HEK293 (cell line): ENCODE results near the gene KCNAB1.

ENCODE experiments used
- BCL11B ChIP-seq: fragments of 450-650 bp; formaldehyde crosslinking; IDR thresholded peaks from 2 replicates; pipeline ENCODE4 v1.5.1; 2016; ENCODE audit warnings: low read depth, missing biosample characterization, missing genetic modification characterization
- EGR2 ChIP-seq: fragments of 450-650 bp; formaldehyde crosslinking; IDR thresholded peaks from 2 replicates; pipeline ENCODE4 v1.5.1; 2016; ENCODE audit warnings: low read depth, missing biosample characterization, missing genetic modification characterization
- GLIS1 ChIP-seq: fragments of 450-650 bp; formaldehyde crosslinking; IDR thresholded peaks from 2 replicates; pipeline ENCODE4 v1.5.1; 2016; ENCODE audit warnings: missing biosample characterization, missing genetic modification characterization
- MYNN ChIP-seq: fragments of 450-650 bp; formaldehyde crosslinking; IDR thresholded peaks from 2 replicates; pipeline ENCODE4 v1.5.1; 2016; ENCODE audit warnings: missing biosample characterization, missing genetic modification characterization, borderline replicate concordance
- OVOL3 ChIP-seq: fragments of 450-650 bp; formaldehyde crosslinking; IDR thresholded peaks from 2 replicates; pipeline ENCODE4 v1.5.1; 2016; ENCODE audit warnings: missing biosample characterization, missing genetic modification characterization
- SCRT2 ChIP-seq: fragments of 450-650 bp; formaldehyde crosslinking; IDR thresholded peaks from 2 replicates; pipeline ENCODE4 v1.5.1; 2016; ENCODE audit warnings: missing biosample characterization, missing genetic modification characterization
- SP7 ChIP-seq: fragments of 450-650 bp; formaldehyde crosslinking; IDR thresholded peaks from 2 replicates; pipeline ENCODE4 v1.5.1; 2016; ENCODE audit warnings: missing biosample characterization, missing genetic modification characterization
- ZBTB7A ChIP-seq: fragments of 450-650 bp; formaldehyde crosslinking; IDR thresholded peaks from 2 replicates; pipeline ENCODE4 v1.5.1; 2016; ENCODE audit warnings: low read depth, missing biosample characterization, missing genetic modification characterization
- ZNF155 ChIP-seq: fragments of 450-650 bp; formaldehyde crosslinking; IDR thresholded peaks from 2 replicates; pipeline ENCODE4 v1.5.1; 2016; ENCODE audit warnings: missing biosample characterization, missing genetic modification characterization
- ZNF214 ChIP-seq: fragments of 450-650 bp; formaldehyde crosslinking; IDR thresholded peaks from 2 replicates; pipeline ENCODE4 v1.5.1; 2017; ENCODE audit warnings: missing biosample characterization, mild to moderate bottlenecking, missing genetic modification characterization, borderline replicate concordance
- ZNF23 ChIP-seq: fragments of 450-650 bp; formaldehyde crosslinking; IDR thresholded peaks from 2 replicates; pipeline ENCODE4 v1.5.1; 2016; ENCODE audit warnings: missing biosample characterization, missing genetic modification characterization, borderline replicate concordance
- ZNF24 ChIP-seq: fragments of 450-650 bp; formaldehyde crosslinking; IDR thresholded peaks from 2 replicates; pipeline ENCODE4 v1.5.1; 2016; ENCODE audit warnings: missing biosample characterization, missing genetic modification characterization
- ZNF266 ChIP-seq: fragments of 450-650 bp; formaldehyde crosslinking; IDR thresholded peaks from 2 replicates; pipeline ENCODE4 v1.5.1; 2016; ENCODE audit warnings: missing biosample characterization, missing genetic modification characterization, low read depth
- ZNF324 ChIP-seq: fragments of 450-650 bp; formaldehyde crosslinking; IDR thresholded peaks from 2 replicates; pipeline ENCODE4 v1.5.1; 2016; ENCODE audit warnings: missing biosample characterization, missing genetic modification characterization
- ZNF350 ChIP-seq: fragments of 450-650 bp; formaldehyde crosslinking; IDR thresholded peaks from 2 replicates; pipeline ENCODE4 v1.5.0; 2017; ENCODE audit warnings: missing biosample characterization, mild to moderate bottlenecking, missing genetic modification characterization
- ZNF544 ChIP-seq: fragments of 450-650 bp; formaldehyde crosslinking; IDR thresholded peaks from 2 replicates; pipeline ENCODE4 v1.5.0; 2017; ENCODE audit warnings: missing biosample characterization, missing genetic modification characterization
- ZNF548 ChIP-seq: fragments of 450-650 bp; formaldehyde crosslinking; IDR thresholded peaks from 2 replicates; pipeline ENCODE4 v1.5.1; 2016; ENCODE audit warnings: missing biosample characterization, missing genetic modification characterization
- ZNF549 ChIP-seq: fragments of 450-650 bp; IDR thresholded peaks from 2 replicates; pipeline ENCODE4 v1.5.1; 2018; ENCODE audit warnings: missing biosample characterization, missing genetic modification characterization, mild to moderate bottlenecking, inconsistent platforms, moderate library complexity
- ZNF629 ChIP-seq: fragments of 450-650 bp; formaldehyde crosslinking; IDR thresholded peaks from 2 replicates; pipeline ENCODE4 v1.5.1; 2017; ENCODE audit warnings: missing biosample characterization, missing genetic modification characterization
- ZNF654 ChIP-seq: fragments of 450-650 bp; formaldehyde crosslinking; IDR thresholded peaks from 2 replicates; pipeline ENCODE4 v1.5.1; 2016; ENCODE audit warnings: low read depth, missing biosample characterization, missing genetic modification characterization
- ZNF658 ChIP-seq: fragments of 450-650 bp; formaldehyde crosslinking; IDR thresholded peaks from 2 replicates; pipeline ENCODE4; 2016; ENCODE audit warnings: missing biosample characterization, missing genetic modification characterization
- ZNF747 ChIP-seq: fragments of 450-650 bp; formaldehyde crosslinking; IDR thresholded peaks from 2 replicates; pipeline ENCODE4 v1.5.1; 2016; ENCODE audit warnings: missing biosample characterization, missing genetic modification characterization
- ZNF76 ChIP-seq: fragments of 450-650 bp; formaldehyde crosslinking; IDR thresholded peaks from 2 replicates; pipeline ENCODE4; 2016; ENCODE audit warnings: low read depth, missing biosample characterization, missing genetic modification characterization, borderline replicate concordance
- ZNF791 ChIP-seq: fragments of 450-650 bp; formaldehyde crosslinking; IDR thresholded peaks from 2 replicates; pipeline ENCODE4 v1.5.1; 2016; ENCODE audit warnings: missing biosample characterization, missing genetic modification characterization
- ZNF792 ChIP-seq: fragments of 450-650 bp; formaldehyde crosslinking; IDR thresholded peaks from 2 replicates; pipeline ENCODE4 v1.5.1; 2016; ENCODE audit warnings: missing biosample characterization, missing genetic modification characterization
- ZXDB ChIP-seq: fragments of 450-650 bp; formaldehyde crosslinking; IDR thresholded peaks from 2 replicates; pipeline ENCODE4 v1.5.1; 2016; ENCODE audit warnings: missing biosample characterization, missing genetic modification characterization
- TF ChIP-seq, protein P1 (sequence below): fragments of 450-650 bp; formaldehyde crosslinking; conservative IDR thresholded peaks from 2 replicates; pipeline ENCODE4 v1.5.1; 2016; ENCODE audit warnings: low read depth, missing biosample characterization, missing genetic modification characterization
- TF ChIP-seq, protein P2 (sequence below): fragments of 450-650 bp; formaldehyde crosslinking; IDR thresholded peaks from 2 replicates; pipeline ENCODE4 v1.5.1; 2016; ENCODE audit warnings: missing biosample characterization, missing genetic modification characterization, low read depth
- TF ChIP-seq, protein P3 (sequence below): fragments of 450-650 bp; formaldehyde crosslinking; IDR thresholded peaks from 2 replicates; pipeline ENCODE4 v1.5.1; 2017; ENCODE audit warnings: missing biosample characterization, missing genetic modification characterization
- TF ChIP-seq, protein P4 (sequence below): fragments of 450-650 bp; formaldehyde crosslinking; IDR thresholded peaks from 2 replicates; pipeline ENCODE4 v1.5.1; 2016; ENCODE audit warnings: missing biosample characterization, missing genetic modification characterization
- TF ChIP-seq, protein P5 (sequence below): fragments of 450-650 bp; formaldehyde crosslinking; IDR thresholded peaks from 2 replicates; pipeline ENCODE4 v1.5.1; 2017; ENCODE audit warnings: missing biosample characterization, mild to moderate bottlenecking, missing genetic modification characterization, moderate library complexity

Gene KCNAB1

DNA sequence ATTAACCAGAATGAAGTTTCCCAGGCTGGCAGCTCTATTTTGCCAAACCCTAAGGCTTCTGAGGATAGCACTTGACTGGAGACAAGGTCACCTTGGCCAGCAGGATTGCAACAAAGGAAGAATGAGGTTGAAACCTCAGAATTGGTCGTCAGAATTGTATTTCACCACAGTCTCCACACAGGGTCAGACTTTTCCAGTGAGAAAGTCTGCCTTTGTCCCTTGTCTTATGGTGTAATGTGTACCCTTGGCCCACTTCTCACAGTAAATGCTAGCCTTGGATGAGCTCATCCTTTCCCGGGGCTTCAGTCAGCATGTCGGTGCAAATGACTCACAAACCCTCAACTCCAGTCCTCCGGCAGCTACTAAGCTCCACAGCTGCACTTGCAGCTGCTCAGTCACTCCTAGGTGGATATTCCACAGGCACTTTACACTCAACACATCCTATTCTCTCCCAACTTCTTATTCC, 414.8 kb downstream of the KCNAB1 start (continued):
- TF ChIP-seq SP7 (peak; percentile 80), ZNF23 (tag by site-specific recombination) (no peak), ZNF629 (tag by site-specific recombination) (peak; percentile 73), GLIS1 (tag by site-specific recombination) (no peak), MYNN (tag by site-specific recombination) (no peak), ZXDB (tag by site-specific recombination) (no peak), ZNF350 (tag by site-specific recombination) (no peak), ZNF24 (tag by site-specific recombination) (no peak), ZNF324 (tag by site-specific recombination) (0 out of 2 replicates have a peak, but pooled peaks have one; percentile 34), ZNF266 (no peak), BCL11B (tag by site-specific recombination) (no peak), ZNF214 (tag by site-specific recombination) (no peak), ZNF791 (tag by site-specific recombination) (no peak), ZNF544 (tag by site-specific recombination) (no peak), ZNF549 (no peak), EGR2 (tag by site-specific recombination) (no peak), ZNF548 (tag by site-specific recombination) (no peak), ZNF155 (tag by site-specific recombination) (no peak), OVOL3 (no peak), ZNF747 (tag by site-specific recombination) (no peak), ZNF658 (tag by site-specific recombination) (no peak), ZNF654 (tag by site-specific recombination) (peak; percentile 59), ZNF76 (tag by site-specific recombination) (no peak), ZBTB7A (no peak), SCRT2 (tag by site-specific recombination) (peak; percentile 70), ZNF792 (no peak)
- TF ChIP-seq, protein P1, sequence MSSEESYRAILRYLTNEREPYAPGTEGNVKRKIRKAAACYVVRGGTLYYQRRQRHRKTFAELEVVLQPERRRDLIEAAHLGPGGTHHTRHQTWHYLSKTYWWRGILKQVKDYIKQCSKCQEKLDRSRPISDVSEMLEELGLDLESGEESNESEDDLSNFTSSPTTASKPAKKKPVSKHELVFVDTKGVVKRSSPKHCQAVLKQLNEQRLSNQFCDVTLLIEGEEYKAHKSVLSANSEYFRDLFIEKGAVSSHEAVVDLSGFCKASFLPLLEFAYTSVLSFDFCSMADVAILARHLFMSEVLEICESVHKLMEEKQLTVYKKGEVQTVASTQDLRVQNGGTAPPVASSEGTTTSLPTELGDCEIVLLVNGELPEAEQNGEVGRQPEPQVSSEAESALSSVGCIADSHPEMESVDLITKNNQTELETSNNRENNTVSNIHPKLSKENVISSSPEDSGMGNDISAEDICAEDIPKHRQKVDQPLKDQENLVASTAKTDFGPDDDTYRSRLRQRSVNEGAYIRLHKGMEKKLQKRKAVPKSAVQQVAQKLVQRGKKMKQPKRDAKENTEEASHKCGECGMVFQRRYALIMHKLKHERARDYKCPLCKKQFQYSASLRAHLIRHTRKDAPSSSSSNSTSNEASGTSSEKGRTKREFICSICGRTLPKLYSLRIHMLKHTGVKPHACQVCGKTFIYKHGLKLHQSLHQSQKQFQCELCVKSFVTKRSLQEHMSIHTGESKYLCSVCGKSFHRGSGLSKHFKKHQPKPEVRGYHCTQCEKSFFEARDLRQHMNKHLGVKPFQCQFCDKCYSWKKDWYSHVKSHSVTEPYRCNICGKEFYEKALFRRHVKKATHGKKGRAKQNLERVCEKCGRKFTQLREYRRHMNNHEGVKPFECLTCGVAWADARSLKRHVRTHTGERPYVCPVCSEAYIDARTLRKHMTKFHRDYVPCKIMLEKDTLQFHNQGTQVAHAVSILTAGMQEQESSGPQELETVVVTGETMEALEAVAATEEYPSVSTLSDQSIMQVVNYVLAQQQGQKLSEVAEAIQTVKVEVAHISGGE (tag by site-specific recombination): no peak
- TF ChIP-seq, protein P2, sequence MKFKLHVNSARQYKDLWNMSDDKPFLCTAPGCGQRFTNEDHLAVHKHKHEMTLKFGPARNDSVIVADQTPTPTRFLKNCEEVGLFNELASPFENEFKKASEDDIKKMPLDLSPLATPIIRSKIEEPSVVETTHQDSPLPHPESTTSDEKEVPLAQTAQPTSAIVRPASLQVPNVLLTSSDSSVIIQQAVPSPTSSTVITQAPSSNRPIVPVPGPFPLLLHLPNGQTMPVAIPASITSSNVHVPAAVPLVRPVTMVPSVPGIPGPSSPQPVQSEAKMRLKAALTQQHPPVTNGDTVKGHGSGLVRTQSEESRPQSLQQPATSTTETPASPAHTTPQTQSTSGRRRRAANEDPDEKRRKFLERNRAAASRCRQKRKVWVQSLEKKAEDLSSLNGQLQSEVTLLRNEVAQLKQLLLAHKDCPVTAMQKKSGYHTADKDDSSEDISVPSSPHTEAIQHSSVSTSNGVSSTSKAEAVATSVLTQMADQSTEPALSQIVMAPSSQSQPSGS: peak; percentile 82
- TF ChIP-seq, protein P3, sequence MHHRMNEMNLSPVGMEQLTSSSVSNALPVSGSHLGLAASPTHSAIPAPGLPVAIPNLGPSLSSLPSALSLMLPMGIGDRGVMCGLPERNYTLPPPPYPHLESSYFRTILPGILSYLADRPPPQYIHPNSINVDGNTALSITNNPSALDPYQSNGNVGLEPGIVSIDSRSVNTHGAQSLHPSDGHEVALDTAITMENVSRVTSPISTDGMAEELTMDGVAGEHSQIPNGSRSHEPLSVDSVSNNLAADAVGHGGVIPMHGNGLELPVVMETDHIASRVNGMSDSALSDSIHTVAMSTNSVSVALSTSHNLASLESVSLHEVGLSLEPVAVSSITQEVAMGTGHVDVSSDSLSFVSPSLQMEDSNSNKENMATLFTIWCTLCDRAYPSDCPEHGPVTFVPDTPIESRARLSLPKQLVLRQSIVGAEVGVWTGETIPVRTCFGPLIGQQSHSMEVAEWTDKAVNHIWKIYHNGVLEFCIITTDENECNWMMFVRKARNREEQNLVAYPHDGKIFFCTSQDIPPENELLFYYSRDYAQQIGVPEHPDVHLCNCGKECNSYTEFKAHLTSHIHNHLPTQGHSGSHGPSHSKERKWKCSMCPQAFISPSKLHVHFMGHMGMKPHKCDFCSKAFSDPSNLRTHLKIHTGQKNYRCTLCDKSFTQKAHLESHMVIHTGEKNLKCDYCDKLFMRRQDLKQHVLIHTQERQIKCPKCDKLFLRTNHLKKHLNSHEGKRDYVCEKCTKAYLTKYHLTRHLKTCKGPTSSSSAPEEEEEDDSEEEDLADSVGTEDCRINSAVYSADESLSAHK (tag by site-specific recombination): no peak
- TF ChIP-seq, protein P4, sequence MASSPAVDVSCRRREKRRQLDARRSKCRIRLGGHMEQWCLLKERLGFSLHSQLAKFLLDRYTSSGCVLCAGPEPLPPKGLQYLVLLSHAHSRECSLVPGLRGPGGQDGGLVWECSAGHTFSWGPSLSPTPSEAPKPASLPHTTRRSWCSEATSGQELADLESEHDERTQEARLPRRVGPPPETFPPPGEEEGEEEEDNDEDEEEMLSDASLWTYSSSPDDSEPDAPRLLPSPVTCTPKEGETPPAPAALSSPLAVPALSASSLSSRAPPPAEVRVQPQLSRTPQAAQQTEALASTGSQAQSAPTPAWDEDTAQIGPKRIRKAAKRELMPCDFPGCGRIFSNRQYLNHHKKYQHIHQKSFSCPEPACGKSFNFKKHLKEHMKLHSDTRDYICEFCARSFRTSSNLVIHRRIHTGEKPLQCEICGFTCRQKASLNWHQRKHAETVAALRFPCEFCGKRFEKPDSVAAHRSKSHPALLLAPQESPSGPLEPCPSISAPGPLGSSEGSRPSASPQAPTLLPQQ (tag by site-specific recombination): 0 out of 2 replicates have a peak, but pooled peaks have one; percentile 47
- TF ChIP-seq, protein P5, sequence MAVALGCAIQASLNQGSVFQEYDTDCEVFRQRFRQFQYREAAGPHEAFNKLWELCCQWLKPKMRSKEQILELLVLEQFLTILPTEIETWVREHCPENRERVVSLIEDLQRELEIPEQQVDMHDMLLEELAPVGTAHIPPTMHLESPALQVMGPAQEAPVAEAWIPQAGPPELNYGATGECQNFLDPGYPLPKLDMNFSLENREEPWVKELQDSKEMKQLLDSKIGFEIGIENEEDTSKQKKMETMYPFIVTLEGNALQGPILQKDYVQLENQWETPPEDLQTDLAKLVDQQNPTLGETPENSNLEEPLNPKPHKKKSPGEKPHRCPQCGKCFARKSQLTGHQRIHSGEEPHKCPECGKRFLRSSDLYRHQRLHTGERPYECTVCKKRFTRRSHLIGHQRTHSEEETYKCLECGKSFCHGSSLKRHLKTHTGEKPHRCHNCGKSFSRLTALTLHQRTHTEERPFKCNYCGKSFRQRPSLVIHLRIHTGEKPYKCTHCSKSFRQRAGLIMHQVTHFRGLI: no peak
